ENCODE data around the gene SH3BP4. TPM values are rescaled to one million over a fixed set of nuclear protein-coding genes. Genes with fewer than 3 reads are reported as not detected.

The SH3BP4 gene
- total and polyA plus RNA-seq, 2 of the 13 experiments (the other 11 are each of a cell fraction or from before 2014, with no cell fraction given), result 34.6 to 99.1 TPM

DNA sequence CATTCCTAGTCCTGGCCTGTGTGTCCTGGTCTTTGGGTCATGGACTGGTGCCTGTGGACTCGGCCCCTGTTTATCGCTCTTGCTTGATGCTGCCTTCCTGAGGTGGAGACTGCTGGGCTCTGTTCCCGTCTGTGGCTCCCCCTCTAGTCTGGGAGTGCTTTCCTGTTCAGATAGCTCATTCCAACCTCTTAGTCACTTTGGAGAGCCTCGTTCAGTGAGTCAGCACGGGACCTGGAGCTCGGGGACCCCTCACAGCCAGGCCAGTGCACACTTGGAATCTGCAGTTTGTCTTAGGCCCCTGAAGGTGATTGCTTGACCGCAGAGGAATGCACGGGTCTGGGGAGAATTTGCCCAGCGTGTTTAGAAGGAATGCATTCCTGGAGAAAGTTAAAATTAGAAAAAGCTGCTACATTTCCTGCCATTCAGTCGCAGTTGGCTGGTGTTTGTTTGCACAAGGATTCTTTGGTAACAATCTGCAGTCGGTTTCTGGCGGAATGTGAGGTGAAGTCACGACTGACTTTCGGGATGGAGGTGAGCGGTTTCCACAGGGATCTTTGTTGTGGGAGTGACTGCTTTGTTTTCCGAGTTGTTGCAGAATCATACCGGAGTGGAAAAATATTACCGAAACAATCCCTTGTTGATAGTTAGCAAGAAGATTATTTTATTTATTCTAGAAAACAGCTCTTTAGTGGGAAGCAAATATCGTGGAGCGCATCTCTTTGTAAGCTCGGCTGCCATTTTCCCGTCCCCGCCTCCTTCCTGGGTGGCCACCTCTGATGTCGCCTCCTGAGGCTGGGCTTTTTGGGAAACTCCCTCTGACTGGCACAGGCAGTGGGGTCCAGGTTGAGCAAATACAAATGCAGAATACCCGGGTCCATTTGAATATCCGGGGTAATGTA is 29.6 kb downstream of the SH3BP4 start (continued):
- TF ChIP-seq STAT6 (CRISPR knock-in tag; IDR thresholded peaks at IDR 0.05; ENCODE audit: borderline replicate concordance) (0 out of 2 replicates have a peak, but pooled peaks have one; percentile 41), SP5 (CRISPR knock-in tag; IDR thresholded peaks at IDR 0.05; ENCODE audit: borderline replicate concordance, low read depth) (peak; percentile 10; the same call in 1 of the 2 replicates), ZNF747 (CRISPR knock-in tag; IDR thresholded peaks at IDR 0.05; ENCODE audit: borderline replicate concordance) (no peak; the same call in 1 of the 2 replicates), DPF2 (CRISPR knock-in tag; IDR thresholded peaks at IDR 0.05; ENCODE audit: borderline replicate concordance, low read depth) (0 out of 2 replicates have a peak, but pooled peaks have one; percentile 60), ZNF136 (CRISPR knock-in tag; IDR thresholded peaks at IDR 0.05; ENCODE audit: low read depth) (no peak), PITX1 (CRISPR knock-in tag; IDR thresholded peaks at IDR 0.05) (peak; percentile 60; the same call in 1 of the 2 replicates), PPARG (CRISPR knock-in tag; conservative IDR thresholded peaks at IDR 0.05) (no peak), E2F5 (CRISPR knock-in tag; conservative IDR thresholded peaks at IDR 0.05) (no peak), DNMT3B (CRISPR knock-in tag; conservative IDR thresholded peaks at IDR 0.05) (no peak), SALL1 (CRISPR knock-in tag; IDR thresholded peaks at IDR 0.05) (peak; percentile 70), FIP1L1 (IDR thresholded peaks at IDR 0.05; ENCODE audit: borderline replicate concordance, insufficient read depth, low read depth, low read length) (no peak), TGIF2 (CRISPR knock-in tag; IDR thresholded peaks at IDR 0.05) (no peak), ZNF230 (CRISPR knock-in tag; IDR thresholded peaks at IDR 0.05) (0 out of 2 replicates have a peak, but pooled peaks have one; percentile 74), ETV6 (CRISPR knock-in tag; conservative IDR thresholded peaks at IDR 0.05) (no peak), PLSCR1 (CRISPR knock-in tag; IDR thresholded peaks at IDR 0.05; ENCODE audit: borderline replicate concordance) (no peak), MXD1 (CRISPR knock-in tag; IDR thresholded peaks at IDR 0.05) (no peak), SMAD9 (CRISPR knock-in tag; IDR thresholded peaks at IDR 0.05) (no peak), AGO2 (optimal IDR thresholded peaks at IDR 0.05; ENCODE audit: low read depth, low read length) (no peak), HOXD1 (CRISPR knock-in tag; IDR thresholded peaks at IDR 0.05) (no peak), POGZ (CRISPR knock-in tag; IDR thresholded peaks at IDR 0.05) (peak; percentile 68)
- TF ChIP-seq, protein P1, sequence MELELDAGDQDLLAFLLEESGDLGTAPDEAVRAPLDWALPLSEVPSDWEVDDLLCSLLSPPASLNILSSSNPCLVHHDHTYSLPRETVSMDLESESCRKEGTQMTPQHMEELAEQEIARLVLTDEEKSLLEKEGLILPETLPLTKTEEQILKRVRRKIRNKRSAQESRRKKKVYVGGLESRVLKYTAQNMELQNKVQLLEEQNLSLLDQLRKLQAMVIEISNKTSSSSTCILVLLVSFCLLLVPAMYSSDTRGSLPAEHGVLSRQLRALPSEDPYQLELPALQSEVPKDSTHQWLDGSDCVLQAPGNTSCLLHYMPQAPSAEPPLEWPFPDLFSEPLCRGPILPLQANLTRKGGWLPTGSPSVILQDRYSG (CRISPR knock-in tag; IDR thresholded peaks at IDR 0.05), result no peak
- TF ChIP-seq, protein P2, sequence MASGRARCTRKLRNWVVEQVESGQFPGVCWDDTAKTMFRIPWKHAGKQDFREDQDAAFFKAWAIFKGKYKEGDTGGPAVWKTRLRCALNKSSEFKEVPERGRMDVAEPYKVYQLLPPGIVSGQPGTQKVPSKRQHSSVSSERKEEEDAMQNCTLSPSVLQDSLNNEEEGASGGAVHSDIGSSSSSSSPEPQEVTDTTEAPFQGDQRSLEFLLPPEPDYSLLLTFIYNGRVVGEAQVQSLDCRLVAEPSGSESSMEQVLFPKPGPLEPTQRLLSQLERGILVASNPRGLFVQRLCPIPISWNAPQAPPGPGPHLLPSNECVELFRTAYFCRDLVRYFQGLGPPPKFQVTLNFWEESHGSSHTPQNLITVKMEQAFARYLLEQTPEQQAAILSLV (CRISPR knock-in tag; IDR thresholded peaks at IDR 0.05; ENCODE audit: borderline replicate concordance), result peak; percentile 32; the same call in 1 of the 2 replicates

All from HepG2 (cell line).